LNCaP clone FGC (cell line): ENCODE measurements around the gene MYO1F.

Source experiments
- DNase-seq: peaks from one replicate; pipeline ENCODE4 v3.0.0-alpha.2; 2011; ENCODE audit warnings: low read depth
- H3K4me3 ChIP-seq: 2 replicates; pipeline ENCODE4 v1.5.1; 2011; ENCODE audit warnings: mild to moderate bottlenecking, low read depth, low read length, control low read depth
- CTCF ChIP-seq: IDR thresholded peaks from 2 replicates; pipeline ENCODE4 v1.5.1; 2012; ENCODE audit warnings: mild to moderate bottlenecking; ENCODE audit not compliant: control insufficient read depth, insufficient read depth; ENCODE audit errors: extremely low read depth

Gene MYO1F

GRCh38 chr19:8615024-8615423 lies 37.8 kb upstream of the MYO1F start:
- no peak for DNase-seq
- H3K4me3 ChIP-seq, result no peak overlapping the region
- TF ChIP-seq CTCF, result no peak

GRCh38 chr19:8614455-8614854 lies 37.2 kb upstream of the MYO1F start:
- H3K4me3 ChIP-seq, result no peak overlapping the region
- no peak for DNase-seq
- TF ChIP-seq CTCF, result no peak

- DNase-seq, result no peak
- TF ChIP-seq CTCF, result no peak
- no peak overlapping the region for H3K4me3 ChIP-seq
Measured at GRCh38 chr19:8612807-8613171, 35.5 kb upstream of the MYO1F start.

GRCh38 chr19:8611877-8612806 lies 34.9 kb upstream of the MYO1F start:
- no peak for TF ChIP-seq CTCF
- DNase-seq, result no peak
- no peak overlapping the region for H3K4me3 ChIP-seq

GRCh38 chr19:8611391-8611876 lies 34.2 kb upstream of the MYO1F start:
- H3K4me3 ChIP-seq, result no peak overlapping the region
- DNase-seq, result no peak
- TF ChIP-seq CTCF, result no peak

- DNase-seq, result no peak
- no peak overlapping the region for H3K4me3 ChIP-seq
- TF ChIP-seq CTCF, result no peak
Measured at GRCh38 chr19:8610936-8611300, 33.7 kb upstream of the MYO1F start.
